GM18858 (cell line): Measurements from ENCODE around the gene TYMS.

Experiments used
- ATAC-seq: cut with Tn5 transposase; IDR thresholded peaks from one replicate; pipeline ENCODE4 v1.9.1; 2021; ENCODE audit not compliant: unreplicated experiment

TYMS gene

DNA sequence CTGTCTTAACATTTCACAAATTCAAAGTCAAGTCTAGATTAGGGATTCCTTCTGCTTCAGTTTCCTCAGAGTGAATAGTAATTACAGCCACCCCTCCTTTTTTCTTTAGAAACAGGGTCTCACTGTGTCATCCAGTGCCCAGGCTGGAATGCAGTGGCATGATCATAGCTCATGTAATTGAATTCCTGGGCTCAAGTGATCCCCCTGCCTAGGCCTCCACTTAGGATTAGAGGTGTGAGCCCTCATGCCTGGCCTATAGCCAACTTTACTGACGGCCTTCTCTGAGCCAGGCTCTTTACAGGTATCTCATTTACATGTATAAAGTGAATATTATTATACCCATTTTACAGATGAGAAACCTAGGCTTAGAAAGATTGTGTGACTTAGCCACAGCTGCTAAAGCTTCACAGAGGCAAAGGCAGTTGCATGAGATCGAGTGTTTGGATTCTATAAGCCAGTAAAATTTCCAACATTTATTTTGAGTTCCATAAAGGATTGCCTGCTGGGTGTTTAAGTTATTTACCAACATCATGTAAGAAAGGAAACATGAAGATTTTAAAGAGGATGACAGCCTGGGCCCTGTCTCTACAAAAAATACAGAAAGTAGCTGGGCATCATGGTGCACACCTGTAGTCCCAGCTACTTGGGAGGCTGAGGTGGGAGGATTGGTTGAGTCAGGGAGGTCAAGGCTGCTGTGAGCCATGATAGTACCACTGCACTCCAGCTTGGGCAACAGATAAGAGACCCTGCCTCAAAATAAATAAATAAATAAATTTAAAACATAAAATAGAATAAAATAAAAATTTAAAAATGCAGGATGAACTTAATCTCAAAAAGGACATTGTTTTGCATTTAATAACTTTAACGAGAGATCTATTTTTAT, 53.2 kb downstream of the TYMS start:
- ATAC-seq = no peak

DNA sequence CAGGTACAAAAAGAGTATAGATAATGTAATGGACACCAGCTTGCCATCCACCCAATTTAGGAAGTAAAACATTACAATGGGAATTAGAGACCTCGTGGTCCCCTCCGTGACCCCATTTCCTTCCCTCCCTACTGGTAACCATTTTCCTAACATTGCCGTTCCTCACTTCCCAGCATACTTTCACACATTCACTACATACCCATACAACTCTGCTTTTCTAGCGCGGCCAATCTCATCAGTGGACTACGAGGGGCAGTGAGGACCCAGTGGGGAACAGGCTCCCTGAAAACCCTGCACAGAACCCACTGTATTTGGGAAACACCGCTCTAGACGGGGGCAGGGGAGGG, 53.8 kb downstream of the TYMS start:
- no peak for ATAC-seq

GRCh38 chr18:711657-712400, 54.4 kb downstream of the TYMS start:
- ATAC-seq = peak; percentile 62

DNA sequence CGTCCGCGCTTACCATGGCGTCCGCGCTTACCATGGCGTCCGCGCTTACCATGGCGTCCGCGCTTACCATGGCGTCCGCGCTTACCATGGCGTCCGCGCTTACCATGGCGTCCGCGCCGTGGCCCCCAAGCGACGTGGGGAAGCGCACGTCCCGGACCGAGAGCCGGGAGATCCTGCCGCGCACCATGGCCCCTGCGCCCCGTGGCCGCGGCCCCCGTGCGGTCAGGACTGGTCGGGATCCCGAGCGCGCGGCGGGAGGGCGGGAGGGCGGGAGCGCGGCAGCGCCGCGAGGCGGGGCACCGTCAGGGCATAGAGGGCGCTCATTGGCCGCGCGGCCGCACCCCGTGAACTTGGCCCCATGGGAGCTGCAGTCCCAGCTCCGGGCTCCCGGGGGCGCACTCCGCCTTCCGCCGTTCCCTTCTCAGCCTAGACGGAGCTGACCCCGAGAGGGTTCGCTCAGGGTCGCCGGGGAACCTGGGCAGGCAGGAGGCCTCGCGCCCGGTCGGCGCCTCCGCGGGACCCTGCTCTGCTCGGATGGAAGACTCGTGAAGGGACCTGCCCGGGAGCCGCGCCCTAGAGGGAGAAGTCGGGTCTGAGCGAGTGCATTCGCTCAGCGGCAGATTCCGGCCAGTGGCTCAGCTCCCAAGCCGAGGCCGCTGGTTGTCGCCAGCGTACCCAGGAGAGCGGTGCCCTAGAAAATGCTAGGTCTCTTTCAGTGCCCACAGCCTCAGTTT, 55.1 kb downstream of the TYMS start, which contains the start of gene ENOSF1:
Gene ENOSF1, minus strand, starts transcription at position 230 of the 734 bp plus-strand sequence. Its CDS starts 43 bp downstream, at position 187.
- peak; percentile 83 for ATAC-seq

- no peak for ATAC-seq
Observed at GRCh38 chr18:713135-713490, 55.7 kb downstream of the TYMS start.

DNA sequence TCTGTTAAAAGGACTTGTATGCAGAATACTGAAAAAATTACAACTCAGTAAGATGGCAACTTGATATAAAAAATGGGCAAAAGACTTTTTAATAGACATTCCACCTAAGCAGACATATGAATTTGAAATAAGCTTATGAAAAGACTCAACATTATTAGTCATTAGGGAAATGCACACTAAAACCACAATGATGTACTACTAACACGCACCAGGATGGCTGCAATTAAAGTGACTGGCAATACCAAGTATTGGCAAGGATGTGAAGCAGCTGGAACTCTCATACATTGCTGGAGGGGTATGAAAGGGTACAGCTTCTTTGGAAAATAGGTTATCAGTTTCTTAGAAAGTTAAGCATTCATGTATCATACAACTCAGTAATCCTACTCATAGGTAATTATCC, 58.2 kb downstream of the TYMS start:
- no peak for ATAC-seq

- no peak for ATAC-seq
Observed at GRCh38 chr18:717003-717402, 59.5 kb downstream of the TYMS start.
